K562 (cell line): ENCODE data around the gene PEX7. TPM values are rescaled to one million over a fixed set of nuclear protein-coding genes. Genes with fewer than 3 reads are reported as not detected.

Source experiments
- ATAC-seq: fragments of 200-7000 bp; cut with Tn5 transposase; 3 replicates; pipeline ENCODE4 v1.9.1; 2020; ENCODE audit warnings: moderate library complexity
- BruUV-seq: library from RNA; stranded (reverse); fragments of 400-500 nt; replicated peaks from 2 replicates; lab custom pipeline; 2021; lab: Mats Ljungman, UMichigan
- CTCF ChIA-PET: fragments of 300-600 bp; formaldehyde crosslinking; extraction: SDS; loops from one replicate; lab custom pipeline; 2021; ENCODE audit warnings: low intra/inter-chr PET ratio; lab: Yijun Ruan, JAX
- POLR2A ChIA-PET: fragments of 300-600, 350-650 bp; sonication (Branson Sonifier 250); formaldehyde crosslinking; extraction: SDS; loops from one replicate; lab custom pipeline; 2021; ENCODE audit warnings: antibody characterized with exemption, inconsistent platforms; lab: Yijun Ruan, JAX
- DNase-seq, 4 experiments: peaks; one replicate each; pipeline versions ENCODE4 v3.0.0 to v3.0.0-alpha.2; 2011 to 2018; ENCODE audit warnings: low spot score in 3 of 4, mixed read lengths in 3 of 4; ENCODE audit errors: extremely low read depth in 1 of 4
- FAIRE-seq: peaks from 2 replicates; lab custom pipeline; 2011; peaks lifted over from hg19 to GRCh38; lab: Jason Lieb, UNC
- H2AFZ ChIP-seq: 2 replicates; pipeline ENCODE4 v1.6.0; 2011; ENCODE audit warnings: low read depth, low read length, control low read depth, inconsistent platforms
- H3K27ac ChIP-seq: fragments of 200-600 bp; 3 replicates; pipeline ENCODE4 v1.8.0; 2011; ENCODE audit warnings: low read depth, mild to moderate bottlenecking, control low read depth, inconsistent platforms, low read length, moderate library complexity, mixed read lengths; ENCODE audit errors: extremely low read depth
- H3K27me3 ChIP-seq, 2 experiments: fragments of 300-600 bp in 1 of 2; 2 replicates in 1 of 2; 3 replicates in 1 of 2; pipeline versions ENCODE4 v1.6.0 to v1.8.0; 2011; ENCODE audit warnings: inconsistent platforms in 2 of 2, low read length in 2 of 2, mild to moderate bottlenecking in 1 of 2, mixed read lengths in 1 of 2, moderate library complexity in 1 of 2; ENCODE audit not compliant: control insufficient read depth in 2 of 2, insufficient read depth in 2 of 2
- H3K36me3 ChIP-seq: fragments of 300-600 bp; 3 replicates; pipeline ENCODE4 v1.8.0; 2011; ENCODE audit warnings: mild to moderate bottlenecking, low read length, inconsistent platforms; ENCODE audit not compliant: control insufficient read depth, insufficient read depth
- H3K4me1 ChIP-seq, 2 experiments: fragments of 200-600 bp in 1 of 2; replicated peaks in 1 of 2; 2 replicates in 1 of 2; 3 replicates in 1 of 2; pipeline versions ENCODE4 v1.5.1 to v1.8.0; 2011; ENCODE audit warnings: inconsistent platforms in 2 of 2, low read length in 2 of 2, mild to moderate bottlenecking in 1 of 2, mixed read lengths in 1 of 2, moderate library complexity in 1 of 2; ENCODE audit not compliant: control insufficient read depth in 2 of 2, insufficient read depth in 2 of 2
- H3K4me2 ChIP-seq: 2 replicates; pipeline ENCODE4 v1.6.1; 2011; ENCODE audit warnings: low read length, control low read depth, inconsistent platforms, mixed read lengths; ENCODE audit not compliant: insufficient read depth
- H3K4me3 ChIP-seq: fragments of 200-600 bp; sonication (generic), shearing (Covaris generic); 2 replicates; pipeline ENCODE4 v1.5.1; 2016; ENCODE audit warnings: control low read depth, inconsistent platforms
- H3K79me2 ChIP-seq: fragments of 200-600 bp; 3 replicates; pipeline ENCODE4 v1.8.0; 2011; ENCODE audit warnings: low read length, inconsistent platforms; ENCODE audit not compliant: control insufficient read depth, insufficient read depth
- H3K9ac ChIP-seq, 2 experiments: 2 replicates each; pipeline versions ENCODE4 v1.6.0 to v1.6.1; 2011; ENCODE audit warnings: low read depth in 2 of 2, low read length in 2 of 2, control low read depth in 1 of 2, inconsistent platforms in 1 of 2, mild to moderate bottlenecking in 1 of 2, mixed read lengths in 1 of 2; ENCODE audit not compliant: insufficient read depth in 1 of 2
- H3K9me1 ChIP-seq: one replicate; pipeline ENCODE4 v1.6.0; 2011; ENCODE audit warnings: inconsistent platforms, mild to moderate bottlenecking, low read length, moderate library complexity; ENCODE audit not compliant: control insufficient read depth, insufficient read depth
- H3K9me3 ChIP-seq: replicated peaks from 2 replicates; pipeline ENCODE4 v1.5.1; 2011; ENCODE audit warnings: low read depth, low read length, inconsistent platforms; ENCODE audit not compliant: control insufficient read depth, insufficient read depth
- H4K20me1 ChIP-seq: replicated peaks from 2 replicates; pipeline ENCODE4 v1.6.1; 2011; ENCODE audit warnings: low read length, inconsistent platforms, mixed read lengths; ENCODE audit not compliant: control insufficient read depth, insufficient read depth
- ARHGAP35 ChIP-seq: fragments of 450-650 bp; IDR thresholded peaks from 2 replicates; pipeline ENCODE4 v1.6.1; 2018; ENCODE audit not compliant: partially characterized antibody
- CBX8 ChIP-seq: fragments of 200-600 bp; sonication (generic); IDR thresholded peaks from 2 replicates; pipeline ENCODE4 v1.6.1; 2012; ENCODE audit warnings: borderline replicate concordance, mixed run types, low read depth, mild to moderate bottlenecking, moderate library complexity, mixed read lengths, low read length, control low read depth, inconsistent platforms; ENCODE audit not compliant: poor library complexity, severe bottlenecking; ENCODE audit errors: extremely low read depth
- ERF ChIP-seq: fragments of 450-650 bp; formaldehyde crosslinking; IDR thresholded peaks from 2 replicates; pipeline ENCODE4 v1.4.0; 2020; ENCODE audit warnings: mild to moderate bottlenecking, mixed read lengths
- ETV6 ChIP-seq, 3 experiments: fragments of 150-350 bp in 1 of 3; sonication (generic) in 1 of 3; formaldehyde crosslinking in 1 of 3; IDR thresholded peaks; 2 replicates each; pipeline versions ENCODE4 v1.6.1 to v1.8.0; 2014 to 2022; ENCODE audit warnings: borderline replicate concordance in 2 of 3, low read depth in 2 of 3, antibody characterized with exemption in 1 of 3, low read length in 1 of 3, mild to moderate bottlenecking in 1 of 3, missing genetic modification reagents in 1 of 3
- GTF2F1 ChIP-seq: IDR thresholded peaks from 2 replicates; pipeline ENCODE4 v1.6.1; 2011; ENCODE audit warnings: low read depth, low read length, improper control_type of control experiment
- HDGF ChIP-seq: fragments of 450-650 bp; IDR thresholded peaks from 2 replicates; pipeline ENCODE4 v1.6.1; 2016
- HNRNPL ChIP-seq: fragments of 200-400 bp; formaldehyde crosslinking; IDR thresholded peaks from 2 replicates; pipeline ENCODE4 v1.6.1; 2017; ENCODE audit warnings: low read depth, mild to moderate bottlenecking, low read length
- IFI16 ChIP-seq: fragments of 250-450 bp; sonication (Bioruptor Pico); IDR thresholded peaks from 2 replicates; pipeline ENCODE4 v2.1.2; 2022; ENCODE audit warnings: mild to moderate bottlenecking, inconsistent platforms
- PTBP1 ChIP-seq: fragments of 200-400 bp; formaldehyde crosslinking; IDR thresholded peaks from 2 replicates; pipeline ENCODE4 v1.6.1; 2017; ENCODE audit warnings: low read depth, low read length
- SMAD1 ChIP-seq: fragments of 150-350 bp; IDR thresholded peaks from 2 replicates; pipeline ENCODE4 v1.6.1; 2014; ENCODE audit warnings: low read length, low read depth; ENCODE audit not compliant: partially characterized antibody
- SMARCB1 ChIP-seq: IDR thresholded peaks from 2 replicates; pipeline ENCODE4 v1.6.1; 2011; ENCODE audit warnings: improper control_type of control experiment, low read depth; ENCODE audit not compliant: insufficient read length
- ZKSCAN1 ChIP-seq: fragments of 150-350 bp; IDR thresholded peaks from 2 replicates; pipeline ENCODE4 v1.6.1; 2016; ENCODE audit warnings: low read depth, low read length
- ZNF175 ChIP-seq: fragments of 200-800 bp; sonication (Bioruptor generic); IDR thresholded peaks from 2 replicates; pipeline ENCODE4 v1.6.1; 2016; ENCODE audit warnings: low read depth, mild to moderate bottlenecking, missing genetic modification characterization, missing compliant biosample characterization
- ZNF184 ChIP-seq: sonication (generic); formaldehyde crosslinking; IDR thresholded peaks from 2 replicates; pipeline ENCODE4 v1.5.0; 2020; ENCODE audit warnings: missing genetic modification reagents
- ZNF76 ChIP-seq: fragments of 250-450 bp; sonication (Bioruptor Pico); IDR thresholded peaks from 2 replicates; pipeline ENCODE4 v1.4.0; 2020; ENCODE audit warnings: mild to moderate bottlenecking, moderate library complexity, borderline replicate concordance
- WGBS: fragments of 100-300 bp; shearing (Covaris generic); methylation state at CpG from one replicate; pipeline ENCODE4 v1.1.6; 2016; ENCODE audit warnings: low coverage, mixed read lengths; ENCODE audit not compliant: insufficient coverage; ENCODE audit errors: missing lambda C conversion rate; 5-methylcytosine and 5-hydroxymethylcytosine counted together
- in situ Hi-C: fragments of 300-500 bp; cut with MboI; formaldehyde crosslinking; loops from 4 replicates; pipeline ENCODE4 v1.15.0; 2018; ENCODE audit warnings: inconsistent platforms, mixed read lengths
- intact Hi-C: fragments of 100-400 bp; cut with micrococcal nuclease; formaldehyde crosslinking; loops from 2 replicates; pipeline ENCODE4 v1.14.2; 2022
- polyA plus RNA-seq, 8 experiments: library from polyadenylated mRNA; depleted of rRNA in 4 of 8; stranded (reverse) in 5 of 8; unstranded in 3 of 8; fragments of >200 nt; fragmentation: Nextera tagmentation in 2 of 8; fragmentation: Illumina TruSeq in 1 of 8; extraction: Ambion mirVana in 2 of 8; extraction: Trizol in 1 of 8; gene quantifications; 2 replicates each; pipeline versions ENCODE4 v1.2.1 to v1.2.3, GENCODE V29; 2011 to 2014; ENCODE audit warnings: inconsistent platforms in 1 of 8, missing spikeins in 1 of 8
- total RNA-seq, 7 experiments: library from RNA; depleted of rRNA in 6 of 7; stranded (reverse); fragments of >200 nt in 6 of 7; fragmentation: Illumina TruSeq in 2 of 7; extraction: Trizol in 2 of 7; gene quantifications; 2 replicates each; pipeline versions ENCODE4 v1.2.1 to v1.2.3, GENCODE V29; 2011 to 2021; ENCODE audit warnings: low replicate concordance in 1 of 7
- TF ChIP-seq, protein P1 (sequence below): IDR thresholded peaks from 2 replicates; pipeline ENCODE4 v1.6.1; 2012; ENCODE audit warnings: low read depth, low read length, improper control_type of control experiment, borderline replicate concordance
- TF ChIP-seq, protein P2 (sequence below): sonication (generic); formaldehyde crosslinking; IDR thresholded peaks from 2 replicates; pipeline ENCODE4 v1.9.0; 2022; ENCODE audit warnings: mild to moderate bottlenecking, missing genetic modification reagents

PEX7 gene
- total and polyA plus RNA-seq, 9 of the 15 experiments (the other 6 are each of a cell fraction or from before 2014, with no cell fraction given), result 1.6 to 12.9 (median 9.1) TPM

DNA sequence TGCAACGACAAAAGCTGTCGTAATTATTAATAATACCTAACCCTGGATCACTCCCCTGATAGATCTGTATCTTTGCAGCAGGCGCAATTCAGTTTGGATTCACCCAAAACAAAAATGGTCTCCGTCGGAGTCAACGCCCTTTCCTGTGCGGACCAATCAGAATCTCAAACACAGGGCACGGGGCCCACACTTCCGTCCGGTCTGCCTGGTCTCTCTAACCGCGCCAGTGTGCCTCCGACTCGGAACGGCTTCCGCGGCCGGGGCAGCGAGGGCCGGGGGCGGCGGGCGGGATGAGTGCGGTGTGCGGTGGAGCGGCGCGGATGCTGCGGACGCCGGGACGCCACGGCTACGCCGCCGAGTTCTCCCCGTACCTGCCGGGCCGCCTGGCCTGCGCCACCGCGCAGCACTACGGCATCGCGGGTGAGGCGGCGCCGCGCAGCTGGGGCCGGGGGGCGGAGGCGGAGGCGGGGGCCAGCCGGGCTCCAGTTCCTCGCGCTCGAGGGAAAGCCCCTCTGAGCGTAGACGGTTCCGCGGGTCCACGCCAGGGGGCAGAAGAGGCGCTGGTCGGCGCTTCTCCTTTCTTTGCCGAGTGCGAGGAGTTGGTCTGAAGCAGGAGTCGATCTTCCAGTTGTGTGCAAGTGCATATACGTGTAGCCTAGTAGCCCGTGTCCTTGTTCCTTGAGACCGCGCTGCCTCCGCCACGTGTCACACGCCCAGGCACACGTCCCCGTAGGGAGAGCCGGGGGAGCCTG, at the start of gene PEX7 (continued):
- TF ChIP-seq CBX8, result no peak
- 0 out of 2 replicates have a peak, but pooled peaks have one; percentile 30 for TF ChIP-seq ZKSCAN1

DNA sequence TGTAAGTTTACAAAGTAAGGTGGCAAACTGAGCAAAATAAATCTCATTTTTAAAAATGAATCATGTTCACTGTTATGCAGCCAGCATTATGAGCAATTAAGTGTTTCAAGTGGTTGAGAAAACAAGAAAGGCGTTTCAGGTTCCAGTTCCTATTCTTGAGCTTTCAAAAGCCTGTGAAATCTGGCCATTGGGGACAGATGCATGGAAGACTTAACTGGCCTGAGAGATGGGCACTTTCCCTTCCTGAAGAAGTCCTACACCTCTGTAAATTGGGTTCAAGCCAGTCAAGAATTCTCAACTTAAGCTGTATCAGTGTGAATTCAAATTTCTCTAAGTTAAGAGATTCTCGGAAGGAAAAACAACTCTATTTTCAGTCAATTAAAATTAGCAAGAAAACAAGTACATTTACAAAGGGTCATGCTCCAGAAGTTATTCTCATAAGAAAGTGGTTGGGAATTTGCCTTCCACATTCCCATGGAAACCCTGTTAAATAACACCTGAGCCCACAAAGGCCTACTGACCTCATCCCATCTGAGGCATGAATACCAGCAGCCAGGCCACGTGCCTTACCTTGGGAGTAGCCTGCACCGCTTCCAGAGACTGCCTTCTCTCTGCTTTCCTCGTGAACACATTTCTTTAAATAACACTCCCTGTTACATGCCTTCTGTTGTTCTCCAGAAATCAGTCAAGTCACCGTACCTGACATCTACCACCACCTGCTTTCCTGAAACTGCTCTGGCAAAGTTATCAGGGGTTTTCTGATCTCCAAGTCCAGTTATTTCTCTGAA, 49.5 kb upstream of the PEX7 start:
- no peak overlapping the region for H3K4me3 ChIP-seq
- no peak overlapping the region for H3K9ac ChIP-seq
- BruUV-seq, result no TSS peak
- no peaks in the 10 kb centered on the region for H4K20me1 ChIP-seq
- no peaks in the 10 kb centered on the region for H3K9me1 ChIP-seq
- in situ Hi-C loops, result no loop called here
- H3K4me1 ChIP-seq, result peaks cover 0 to 16% of the 10 kb centered on the region in 2 experiments; a peak in 3 of 5 replicates
- H3K79me2 ChIP-seq, result peaks cover 92% of the 10 kb centered on the region
- H3K9me3 ChIP-seq, result no peaks in the 10 kb centered on the region
- H2AFZ ChIP-seq, result no peak overlapping the region
- peak overlapping the region; percentile 46; the same call in 1 of the 3 replicates for H3K27ac ChIP-seq
- POLR2A ChIA-PET, result interaction anchor here (1.1 to 1.8 kb wide), 2 partner anchors 10 to 13 kb away, joined by 3 to 10 read pairs; no protein-coding TSS in a partner anchor
- CTCF ChIA-PET, result no interaction called here
- intact Hi-C loops, result no loop called here
- H3K36me3 ChIP-seq, result no peaks in the 10 kb centered on the region
- FAIRE-seq (no peak), ATAC-seq (peak; percentile 49), DNase-seq (no peak)
- 23% methylated on average over 6 of the region's 6 CpGs for WGBS
- no peak overlapping the region for H3K4me2 ChIP-seq
- H3K27me3 ChIP-seq, result no peaks in the 10 kb centered on the region
- TF ChIP-seq PTBP1, result no peak
- no peak for TF ChIP-seq SMARCB1
- TF ChIP-seq ETV6 (IDR thresholded peaks at IDR 0.05; ENCODE audit: borderline replicate concordance in 1 of 2, low read depth in 2 of 2, low read length in 1 of 2), result no peak
- TF ChIP-seq ETV6 (CRISPR knock-in tag; IDR thresholded peaks at IDR 0.05; ENCODE audit: borderline replicate concordance), result no peak
- no peak for TF ChIP-seq SMAD1
- TF ChIP-seq, protein P1, sequence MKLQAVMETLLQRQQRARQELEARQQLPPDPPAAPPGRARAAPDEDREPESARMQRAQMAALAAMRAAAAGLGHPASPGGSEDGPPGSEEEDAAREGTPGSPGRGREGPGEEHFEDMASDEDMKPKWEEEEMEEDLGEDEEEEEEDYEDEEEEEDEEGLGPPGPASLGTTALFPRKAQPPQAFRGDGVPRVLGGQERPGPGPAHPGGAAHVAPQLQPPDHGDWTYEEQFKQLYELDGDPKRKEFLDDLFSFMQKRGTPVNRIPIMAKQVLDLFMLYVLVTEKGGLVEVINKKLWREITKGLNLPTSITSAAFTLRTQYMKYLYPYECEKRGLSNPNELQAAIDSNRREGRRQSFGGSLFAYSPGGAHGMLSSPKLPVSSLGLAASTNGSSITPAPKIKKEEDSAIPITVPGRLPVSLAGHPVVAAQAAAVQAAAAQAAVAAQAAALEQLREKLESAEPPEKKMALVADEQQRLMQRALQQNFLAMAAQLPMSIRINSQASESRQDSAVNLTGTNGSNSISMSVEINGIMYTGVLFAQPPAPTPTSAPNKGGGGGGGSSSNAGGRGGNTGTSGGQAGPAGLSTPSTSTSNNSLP, result no peak
- TF ChIP-seq HDGF, result no peak
- TF ChIP-seq ARHGAP35, result no peak
- 0 out of 2 replicates have a peak, but pooled peaks have one; percentile 16 for TF ChIP-seq ERF
- no peak for TF ChIP-seq ZNF175 (CRISPR knock-in tag)
- TF ChIP-seq, protein P2, sequence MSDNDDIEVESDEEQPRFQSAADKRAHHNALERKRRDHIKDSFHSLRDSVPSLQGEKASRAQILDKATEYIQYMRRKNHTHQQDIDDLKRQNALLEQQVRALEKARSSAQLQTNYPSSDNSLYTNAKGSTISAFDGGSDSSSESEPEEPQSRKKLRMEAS, result peak; percentile 36
- no peak for TF ChIP-seq HNRNPL
- no peak for TF ChIP-seq GTF2F1
- no peak for TF ChIP-seq IFI16 (CRISPR knock-in tag)
- TF ChIP-seq ZNF184 (CRISPR knock-in tag), result no peak
- no peak for TF ChIP-seq ZNF76 (CRISPR knock-in tag)
